Measurements from ENCODE around the gene KRT34. TPM values are rescaled to one million over a fixed set of nuclear protein-coding genes. Genes with fewer than 3 reads are reported as not detected.
A peak's percentile ranks its signal among the peaks of the same experiment; 100 is the strongest.

The KRT34 gene
- total RNA-seq, 1 experiment from 2014 or later, result not detected

DNA sequence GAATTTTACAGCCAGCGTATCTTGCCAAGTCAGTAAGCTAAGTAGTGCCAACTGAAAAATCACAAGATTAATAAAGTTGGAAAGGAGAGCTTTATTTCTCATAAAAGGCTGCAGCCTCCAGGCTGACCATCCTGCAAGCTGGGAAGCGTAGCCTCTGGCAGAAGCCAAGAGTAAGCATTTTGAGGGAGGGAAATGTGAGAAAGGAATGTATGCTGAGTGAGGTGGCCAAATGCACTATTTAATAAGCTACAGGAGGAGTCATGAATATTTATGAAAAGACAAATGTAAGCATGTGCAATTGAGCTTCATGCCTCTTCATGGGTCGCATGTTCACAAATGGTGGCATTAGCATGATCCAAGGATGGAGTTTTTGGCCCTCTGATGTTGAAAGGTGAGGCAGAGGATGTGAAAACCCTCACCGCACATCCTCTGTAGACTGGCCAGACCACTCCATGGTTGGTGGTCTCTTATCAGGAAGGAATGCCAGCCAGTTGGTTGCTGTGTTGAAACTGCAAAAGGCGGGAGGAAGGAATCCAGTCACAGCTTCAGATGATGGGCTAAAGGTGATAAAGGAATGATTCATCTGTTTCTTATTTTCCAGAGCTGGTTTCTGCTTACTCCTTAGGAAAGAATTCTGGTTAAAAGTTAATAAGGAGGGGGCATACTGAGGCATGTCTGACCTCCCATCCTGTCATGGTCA, 21.7 kb downstream of the KRT34 start:
- Histone ChIP-seq H4K20me1 (ENCODE audit: insufficient read depth) (no peaks in the 10 kb centered on the region), H3K79me2 (ENCODE audit: insufficient read depth, low read length) (no peaks in the 10 kb centered on the region), H3K9ac (ENCODE audit: low read length) (no peak overlapping the region), H2AFZ (ENCODE audit: low read depth, low read length, poor library complexity, severe bottlenecking) (no peak overlapping the region), H3K27me3 (ENCODE audit: insufficient read depth, low read length) (no peaks in the 10 kb centered on the region), H3K4me3 (replicated peaks in 1 of 2; ENCODE audit: low read depth in 1 of 2, low read length in 2 of 2) (no peak overlapping the region), H3K27ac (ENCODE audit: low read depth, low read length) (no peak overlapping the region), H3K36me3 (ENCODE audit: control insufficient read depth in 1 of 2, insufficient read depth in 2 of 2, low read length in 2 of 2) (no peaks in the 10 kb centered on the region), H3K4me1 (ENCODE audit: control insufficient read depth in 1 of 2, insufficient read depth in 2 of 2, low read length in 2 of 2) (peaks cover 0 to 7% of the 10 kb centered on the region in 2 experiments; a peak in 2 of 4 replicates), H3K9me2 (ENCODE audit: insufficient read depth) (no peaks in the 10 kb centered on the region), H3K4me2 (ENCODE audit: low read length) (no peak overlapping the region), H3K9me3 (ENCODE audit: control insufficient read depth in 1 of 2, insufficient read depth in 1 of 2, low read depth in 1 of 2, low read length in 2 of 2) (peaks cover 0 to 6% of the 10 kb centered on the region in 2 experiments; a peak in 1 of 4 replicates)
- ChIA-PET RAD21 (ENCODE audit: low non-redundant PET in 1 of 2, low total read pairs in 2 of 2, uncharacterized antibody in 2 of 2, unreplicated experiment in 2 of 2) (no interaction called here), POLR2A (no interaction called here), CTCF (no interaction called here)
- no TSS peak for BruUV-seq (replicated peaks)
- DNase-seq (ENCODE audit: low read depth, low spot score), result no peak
- no peak for TF ChIP-seq EZH2phosphoT487 (IDR thresholded peaks at IDR 0.05; ENCODE audit: borderline replicate concordance)
- no peak for TF ChIP-seq POLR2A (IDR thresholded peaks at IDR 0.05; ENCODE audit: borderline replicate concordance, extremely low read depth, insufficient read depth, insufficient read length)
- no peak for TF ChIP-seq POLR2AphosphoS5 (IDR thresholded peaks at IDR 0.05; ENCODE audit: low read depth, low read length)
- TF ChIP-seq, protein P1, sequence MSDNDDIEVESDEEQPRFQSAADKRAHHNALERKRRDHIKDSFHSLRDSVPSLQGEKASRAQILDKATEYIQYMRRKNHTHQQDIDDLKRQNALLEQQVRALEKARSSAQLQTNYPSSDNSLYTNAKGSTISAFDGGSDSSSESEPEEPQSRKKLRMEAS (IDR thresholded peaks at IDR 0.05), result 0 out of 2 replicates have a peak, but pooled peaks have one; percentile 31
- TF ChIP-seq, protein P2, sequence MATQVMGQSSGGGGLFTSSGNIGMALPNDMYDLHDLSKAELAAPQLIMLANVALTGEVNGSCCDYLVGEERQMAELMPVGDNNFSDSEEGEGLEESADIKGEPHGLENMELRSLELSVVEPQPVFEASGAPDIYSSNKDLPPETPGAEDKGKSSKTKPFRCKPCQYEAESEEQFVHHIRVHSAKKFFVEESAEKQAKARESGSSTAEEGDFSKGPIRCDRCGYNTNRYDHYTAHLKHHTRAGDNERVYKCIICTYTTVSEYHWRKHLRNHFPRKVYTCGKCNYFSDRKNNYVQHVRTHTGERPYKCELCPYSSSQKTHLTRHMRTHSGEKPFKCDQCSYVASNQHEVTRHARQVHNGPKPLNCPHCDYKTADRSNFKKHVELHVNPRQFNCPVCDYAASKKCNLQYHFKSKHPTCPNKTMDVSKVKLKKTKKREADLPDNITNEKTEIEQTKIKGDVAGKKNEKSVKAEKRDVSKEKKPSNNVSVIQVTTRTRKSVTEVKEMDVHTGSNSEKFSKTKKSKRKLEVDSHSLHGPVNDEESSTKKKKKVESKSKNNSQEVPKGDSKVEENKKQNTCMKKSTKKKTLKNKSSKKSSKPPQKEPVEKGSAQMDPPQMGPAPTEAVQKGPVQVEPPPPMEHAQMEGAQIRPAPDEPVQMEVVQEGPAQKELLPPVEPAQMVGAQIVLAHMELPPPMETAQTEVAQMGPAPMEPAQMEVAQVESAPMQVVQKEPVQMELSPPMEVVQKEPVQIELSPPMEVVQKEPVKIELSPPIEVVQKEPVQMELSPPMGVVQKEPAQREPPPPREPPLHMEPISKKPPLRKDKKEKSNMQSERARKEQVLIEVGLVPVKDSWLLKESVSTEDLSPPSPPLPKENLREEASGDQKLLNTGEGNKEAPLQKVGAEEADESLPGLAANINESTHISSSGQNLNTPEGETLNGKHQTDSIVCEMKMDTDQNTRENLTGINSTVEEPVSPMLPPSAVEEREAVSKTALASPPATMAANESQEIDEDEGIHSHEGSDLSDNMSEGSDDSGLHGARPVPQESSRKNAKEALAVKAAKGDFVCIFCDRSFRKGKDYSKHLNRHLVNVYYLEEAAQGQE (IDR thresholded peaks at IDR 0.05; ENCODE audit: low read depth), result no peak
- ATAC-seq, result no peak
- intact Hi-C loops (cut with micrococcal nuclease), result no loop called here

Data from HCT116 (cell line).